GM12878 (cell line): ENCODE measurements around the gene FHOD3. TPM values are rescaled to one million over a fixed set of nuclear protein-coding genes. Genes with fewer than 3 reads are reported as not detected.

ENCODE experiments used
- ATAC-seq: fragments of 200-7000 bp; cut with Tn5 transposase; 3 replicates; pipeline ENCODE4 v1.9.1; 2020; ENCODE audit warnings: mild to moderate bottlenecking, moderate library complexity
- BruUV-seq: library from RNA; stranded (reverse); fragments of 400-500 nt; replicated peaks from 2 replicates; lab custom pipeline; 2021; lab: Mats Ljungman, UMichigan
- CTCF ChIA-PET: fragments of 300-600 bp; sonication (Branson Sonifier 250); formaldehyde crosslinking; extraction: SDS; loops from one replicate; lab custom pipeline; 2021; ENCODE audit warnings: inconsistent platforms; lab: Yijun Ruan, JAX
- POLR2A ChIA-PET: fragments of 350-600 bp; formaldehyde crosslinking; extraction: SDS; loops from one replicate; lab custom pipeline; 2021; ENCODE audit warnings: inconsistent platforms; lab: Charles Lee
- RAD21 ChIA-PET: fragments of 300-600 bp; sonication (Branson Sonifier 250); formaldehyde crosslinking; loops from one replicate; lab custom pipeline; 2023; ENCODE audit warnings: antibody characterized with exemption; ENCODE audit not compliant: unreplicated experiment; lab: Charles Lee
- SMC1A ChIA-PET: fragments of 300-600 bp; sonication (Branson Sonifier 250); formaldehyde crosslinking; loops from one replicate; lab custom pipeline; 2023; ENCODE audit not compliant: unreplicated experiment, uncharacterized antibody; lab: Charles Lee
- DNase-seq: peaks from one replicate; pipeline ENCODE4 v3.0.0-alpha.2; 2011; ENCODE audit warnings: low read depth, low spot score
- FAIRE-seq: peaks from 3 replicates; lab custom pipeline; 2011; peaks lifted over from hg19 to GRCh38; lab: Jason Lieb, UNC
- H2AFZ ChIP-seq: 2 replicates; pipeline ENCODE4 v1.6.0; 2011; ENCODE audit warnings: low read depth, low read length, control low read depth; ENCODE audit not compliant: control insufficient read depth
- H3K27ac ChIP-seq: 2 replicates; pipeline ENCODE4 v1.5.1; 2011; ENCODE audit warnings: control low read depth; ENCODE audit not compliant: control insufficient read depth, insufficient read depth
- H3K27me3 ChIP-seq, 2 experiments: replicated peaks in 1 of 2; 2 replicates each; pipeline versions ENCODE4 v1.6.0 to v1.6.1; 2011; ENCODE audit warnings: low read length in 1 of 2; ENCODE audit not compliant: control insufficient read depth in 2 of 2, insufficient read depth in 2 of 2
- H3K36me3 ChIP-seq, 2 experiments: 2 replicates each; pipeline ENCODE4 v1.5.1; 2011; ENCODE audit warnings: low read length in 1 of 2; ENCODE audit not compliant: control insufficient read depth in 2 of 2, insufficient read depth in 2 of 2
- H3K4me1 ChIP-seq: 2 replicates; pipeline ENCODE4 v1.6.1; 2011; ENCODE audit warnings: mild to moderate bottlenecking, low read length, moderate library complexity, mixed read lengths; ENCODE audit not compliant: control insufficient read depth, insufficient read depth
- H3K4me2 ChIP-seq: 2 replicates; pipeline ENCODE4 v1.6.0; 2011; ENCODE audit warnings: control low read depth; ENCODE audit not compliant: control insufficient read depth, insufficient read depth
- H3K4me3 ChIP-seq: fragments of 200-600 bp; sonication (generic); 2 replicates; pipeline ENCODE4 v1.5.1; 2016
- H3K79me2 ChIP-seq: 2 replicates; pipeline ENCODE4 v1.6.0; 2011; ENCODE audit warnings: low read length; ENCODE audit not compliant: control insufficient read depth, insufficient read depth
- H3K9ac ChIP-seq: 2 replicates; pipeline ENCODE4 v1.8.0; 2011; ENCODE audit warnings: low read length, control low read depth, mixed read lengths; ENCODE audit not compliant: control insufficient read depth, insufficient read depth
- H3K9me3 ChIP-seq: replicated peaks from 3 replicates; pipeline ENCODE4 v1.5.1; 2011; ENCODE audit warnings: mild to moderate bottlenecking, low read length; ENCODE audit not compliant: control insufficient read depth, insufficient read depth
- H4K20me1 ChIP-seq: 2 replicates; pipeline ENCODE4 v1.6.0; 2011; ENCODE audit not compliant: control insufficient read depth, insufficient read depth
- CTCF ChIP-seq, 3 experiments: IDR thresholded peaks in 2 of 3; conservative IDR thresholded peaks in 1 of 3; 2 replicates each; pipeline ENCODE4 v1.5.1; 2011; ENCODE audit warnings: low read depth in 3 of 3, low read length in 3 of 3, mild to moderate bottlenecking in 3 of 3, control low read depth in 2 of 3, moderate library complexity in 2 of 3, inconsistent platforms in 1 of 3, mixed read lengths in 1 of 3; ENCODE audit not compliant: control insufficient read depth in 2 of 3, insufficient read depth in 1 of 3; ENCODE audit errors: extremely low read depth in 1 of 3
- CUX1 ChIP-seq: IDR thresholded peaks from 2 replicates; pipeline ENCODE4 v1.6.1; 2012; ENCODE audit warnings: improper control_type of control experiment, low read depth, low read length; ENCODE audit not compliant: insufficient replicate concordance
- GATAD2B ChIP-seq: fragments of 450-650 bp; conservative IDR thresholded peaks from 2 replicates; pipeline ENCODE4 v1.6.1; 2017; ENCODE audit warnings: low read depth, mild to moderate bottlenecking, moderate library complexity
- IRF5 ChIP-seq: fragments of 450-650 bp; IDR thresholded peaks from 2 replicates; pipeline ENCODE4 v1.6.1; 2017; ENCODE audit warnings: borderline replicate concordance
- LARP7 ChIP-seq: fragments of 450-650 bp; IDR thresholded peaks from 2 replicates; pipeline ENCODE4 v1.6.1; 2017; ENCODE audit warnings: mild to moderate bottlenecking
- RCOR1 ChIP-seq: conservative IDR thresholded peaks from 2 replicates; pipeline ENCODE4 v1.6.1; 2012; ENCODE audit warnings: low read depth, low read length, improper control_type of control experiment
- SP1 ChIP-seq: IDR thresholded peaks from one replicate; pipeline ENCODE4 v1.6.1; 2011; ENCODE audit warnings: low read depth, low read length
- SPI1 ChIP-seq: IDR thresholded peaks from 2 replicates; pipeline ENCODE4 v1.6.1; 2011; ENCODE audit warnings: low read depth, mild to moderate bottlenecking, low read length, moderate library complexity, borderline replicate concordance; ENCODE audit not compliant: insufficient read depth
- STAT3 ChIP-seq: IDR thresholded peaks from 2 replicates; pipeline ENCODE4 v1.6.1; 2011; ENCODE audit warnings: low read depth, low read length, improper control_type of control experiment
- SUPT20H ChIP-seq: IDR thresholded peaks from 2 replicates; pipeline ENCODE4 v1.6.1; 2011; ENCODE audit warnings: low read depth, mild to moderate bottlenecking, low read length, moderate library complexity, borderline replicate concordance; ENCODE audit not compliant: control insufficient read depth
- SUZ12 ChIP-seq: fragments of 200-600 bp; sonication (generic); IDR thresholded peaks from one replicate; pipeline ENCODE4 v1.6.1; 2018; ENCODE audit warnings: antibody characterized with exemption, mild to moderate bottlenecking; ENCODE audit not compliant: unreplicated experiment
- WGBS: methylation state at CpG from one replicate; pipeline ENCODE4 v1.1.6; 2016; ENCODE audit warnings: low lambda C conversion rate; ENCODE audit not compliant: insufficient replicate concordance, insufficient coverage; ENCODE audit errors: missing lambda C conversion rate; 5-methylcytosine and 5-hydroxymethylcytosine counted together
- in situ Hi-C: fragments of 300-500 bp; cut with MboI; formaldehyde crosslinking; loops from 9 replicates; pipeline ENCODE4 v1.14.3; 2018; ENCODE audit warnings: mixed read lengths
- intact Hi-C: fragments of 100-400 bp; cut with micrococcal nuclease; formaldehyde crosslinking; loops from one replicate; pipeline ENCODE4 v1.14.2; 2022; ENCODE audit not compliant: unreplicated experiment
- polyA plus RNA-seq, 11 experiments: library from polyadenylated mRNA; depleted of rRNA in 4 of 11; unstranded in 6 of 11; stranded (reverse) in 5 of 11; fragments of >200 nt; fragmentation: Nextera tagmentation in 4 of 11; fragmentation: Illumina TruSeq in 1 of 11; extraction: Ambion mirVana in 4 of 11; extraction: Trizol in 1 of 11; gene quantifications; 1 replicate in 1 of 11; 2 replicates in 10 of 11; pipeline versions ENCODE4 v1.2.1 to v1.2.3, GENCODE V29; 2011 to 2016; ENCODE audit warnings: inconsistent platforms in 2 of 11, missing spikeins in 2 of 11, low read depth in 1 of 11
- total RNA-seq, 4 experiments: library from RNA; depleted of rRNA in 3 of 4; stranded (reverse); fragments of >200 nt in 3 of 4; fragmentation: Illumina TruSeq in 1 of 4; extraction: Trizol in 1 of 4; gene quantifications; 2 replicates each; pipeline versions ENCODE4 v1.2.1 to v1.2.3, GENCODE V29; 2013 to 2021

Gene FHOD3
- total and polyA plus RNA-seq, 10 of the 15 experiments (the other 5 are each of a cell fraction or from before 2014, with no cell fraction given) = 0.77 to 26.7 (median 10.4) TPM

- TF ChIP-seq CTCF (IDR thresholded peaks at IDR 0.05 in 2 of 3, conservative IDR thresholded peaks at IDR 0.05 in 1 of 3; ENCODE audit: control insufficient read depth in 2 of 3, extremely low read depth in 1 of 3, insufficient read depth in 1 of 3, low read depth in 3 of 3, low read length in 3 of 3) (no peak), SUZ12 (no peak), IRF5 (no peak)
Observed at GRCh38 chr18:36711813-36712444, 414.4 kb downstream of the FHOD3 start (continued).

GRCh38 chr18:36714476-36714875, 417.0 kb downstream of the FHOD3 start:
- intact Hi-C loops (no loop called here), in situ Hi-C loops (no loop called here)
- Histone ChIP-seq H3K79me2 (no peaks in the 10 kb centered on the region), H3K9ac (no peak overlapping the region), H3K4me2 (no peak overlapping the region), H3K27me3 (no peaks in the 10 kb centered on the region), H2AFZ (no peak overlapping the region), H3K9me3 (no peaks in the 10 kb centered on the region), H3K36me3 (no peaks in the 10 kb centered on the region), H3K27ac (no peak overlapping the region), H3K4me3 (no peak overlapping the region), H3K4me1 (no peaks in the 10 kb centered on the region), H4K20me1 (no peaks in the 10 kb centered on the region)
- ChIA-PET POLR2A (no interaction called here), SMC1A (interaction anchor here (0.6 kb wide), 2 partner anchors 133 to 376 kb away, joined by 3 read pairs; no protein-coding TSS in a partner anchor), CTCF (no interaction called here), RAD21 (no interaction called here)
- no peak for TF ChIP-seq SPI1
- TF ChIP-seq GATAD2B = no peak
- TF ChIP-seq STAT3 = no peak
- no peak for TF ChIP-seq SUPT20H
- no peak for TF ChIP-seq CUX1
- no peak for TF ChIP-seq SP1
- no peak for TF ChIP-seq RCOR1
- TF ChIP-seq LARP7 = no peak
- no TSS peak for BruUV-seq
- WGBS = 55% methylated on average over 3 of the region's 3 CpGs
- DNase-seq (no peak), ATAC-seq (no peak), FAIRE-seq (no peak)
